Activated naive CD8-positive, alpha-beta T cell treated with anti-CD3 and anti-CD28 coated beads, Interleukin-2, amount 10 ng/mL, durations not matched to agents 7 days and 5 days (primary cell): ENCODE data around the gene PLS3. TPM values are rescaled to one million over a fixed set of nuclear protein-coding genes. Genes with fewer than 3 reads are reported as not detected.
"Not testable (repeated sequence)": the region's sequence is repeated elsewhere in the genome, so short reads cannot be mapped to it uniquely, and the experiment has no call there.

Experiments
- ATAC-seq: fragments of 150-1000 bp; cut with Tn5 transposase; one replicate; pipeline ENCODE4 v1.10.0; 2021; ENCODE audit warnings: low read depth, moderate library complexity
- POLR2A ChIA-PET: fragments of 350-600 bp; sonication (Branson Sonifier 250); formaldehyde crosslinking; loops from one replicate; lab custom pipeline; 2021; ENCODE audit warnings: antibody characterized with exemption; lab: Charles Lee
- DNase-seq: peaks from one replicate; pipeline ENCODE4 v3.0.0; 2021
- H3K27ac Mint-ChIP-seq: one replicate; pipeline ENCODE4 v1.8.0; 2022; ENCODE audit warnings: mild to moderate bottlenecking, mixed read lengths
- H3K27me3 Mint-ChIP-seq: one replicate; pipeline ENCODE4 v1.8.0; 2022; ENCODE audit warnings: mild to moderate bottlenecking, moderate library complexity, mixed read lengths
- H3K36me3 Mint-ChIP-seq: one replicate; pipeline ENCODE4 v1.8.0; 2021; ENCODE audit warnings: mild to moderate bottlenecking, mixed read lengths
- H3K4me1 Mint-ChIP-seq: one replicate; pipeline ENCODE4 v1.8.0; 2021; ENCODE audit warnings: mixed read lengths
- H3K4me3 Mint-ChIP-seq: one replicate; pipeline ENCODE4 v1.8.0; 2022; ENCODE audit warnings: mild to moderate bottlenecking, moderate library complexity, mixed read lengths
- H3K9me3 Mint-ChIP-seq: one replicate; pipeline ENCODE4 v1.8.0; 2021; ENCODE audit warnings: mixed read lengths
- total RNA-seq, 2 experiments: library from RNA; stranded (reverse); gene quantifications; one replicate each; pipeline ENCODE4 v1.2.3, GENCODE V29; 2021

Gene PLS3
- total RNA-seq, 2 experiments from 2014 or later = 0.53 TPM; not detected in 1

DNA sequence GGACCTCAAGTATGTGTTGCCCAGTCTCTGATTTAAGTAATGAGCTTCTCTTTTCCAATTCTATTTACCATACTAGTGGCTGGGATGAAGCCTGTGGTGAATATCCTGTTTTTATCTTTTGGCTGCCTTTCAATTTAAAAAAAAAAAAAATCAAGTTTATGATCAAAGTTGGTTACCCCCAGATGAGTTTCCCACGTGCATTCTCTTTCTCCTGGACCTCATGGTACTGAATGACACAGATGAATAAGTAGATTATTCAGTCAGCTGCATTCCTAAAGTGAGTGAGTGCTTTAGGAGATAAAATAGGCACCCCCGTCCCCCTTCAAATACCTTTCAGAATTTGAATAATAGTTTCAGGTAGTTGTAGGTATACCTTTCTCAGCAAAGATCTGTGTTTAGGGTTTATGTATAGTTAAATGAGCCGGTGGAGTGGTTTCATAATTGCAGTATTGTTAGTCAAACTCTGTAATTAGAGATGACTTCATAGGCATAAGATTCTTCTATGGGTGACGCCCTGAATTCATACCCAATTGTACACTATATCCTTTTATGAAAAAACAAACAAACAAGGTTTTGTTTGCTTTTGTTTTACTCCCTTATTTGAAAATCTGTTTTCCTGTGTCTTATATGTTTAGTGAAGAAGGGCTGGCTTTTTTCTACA is 41.9 kb downstream of the PLS3 start:
- ATAC-seq (no peak), DNase-seq (no peak)
- Mint-ChIP-seq H3K27me3 (no peaks in the 10 kb centered on the region), H3K9me3 (no peaks in the 10 kb centered on the region), H3K4me1 (no peaks in the 10 kb centered on the region), H3K27ac (no peak overlapping the region), H3K4me3 (no peak overlapping the region), H3K36me3 (no peaks in the 10 kb centered on the region)
- POLR2A ChIA-PET = no interaction called here

GRCh38 chrX:115603534-115604074 is 42.6 kb downstream of the PLS3 start:
- DNase-seq (no peak), ATAC-seq (no peak)
- Mint-ChIP-seq H3K4me1 (no peaks in the 10 kb centered on the region), H3K9me3 (no peaks in the 10 kb centered on the region), H3K36me3 (no peaks in the 10 kb centered on the region), H3K27me3 (no peaks in the 10 kb centered on the region), H3K4me3 (no peak overlapping the region), H3K27ac (no peak overlapping the region)
- POLR2A ChIA-PET = no interaction called here

DNA sequence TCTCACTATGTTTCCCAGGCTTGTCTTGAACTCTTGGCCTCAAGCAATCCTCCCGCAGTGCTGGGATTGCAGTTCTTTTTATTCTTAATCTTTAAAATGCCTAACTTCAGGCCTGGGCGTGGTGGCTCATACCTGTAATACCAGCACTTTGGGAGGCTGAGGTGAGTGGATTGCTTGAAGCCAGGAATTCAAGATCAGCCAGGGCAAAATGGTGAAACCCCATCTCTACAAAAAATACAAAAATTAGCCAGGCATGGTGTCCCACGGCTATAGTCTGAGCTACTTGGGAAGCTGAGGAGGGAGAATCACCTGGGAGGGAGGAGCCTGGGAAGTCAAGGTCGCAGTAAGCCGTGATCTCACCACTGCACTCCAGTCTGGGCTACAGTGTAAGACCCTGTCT is 45.9 kb downstream of the PLS3 start:
- Mint-ChIP-seq H3K4me3 (no peak overlapping the region), H3K9me3 (no peaks in the 10 kb centered on the region), H3K27ac (no peak overlapping the region), H3K27me3 (no peaks in the 10 kb centered on the region), H3K4me1 (no peaks in the 10 kb centered on the region), H3K36me3 (no peaks in the 10 kb centered on the region)
- no peak for DNase-seq
- POLR2A ChIA-PET = no interaction called here
- ATAC-seq = no peak

DNA sequence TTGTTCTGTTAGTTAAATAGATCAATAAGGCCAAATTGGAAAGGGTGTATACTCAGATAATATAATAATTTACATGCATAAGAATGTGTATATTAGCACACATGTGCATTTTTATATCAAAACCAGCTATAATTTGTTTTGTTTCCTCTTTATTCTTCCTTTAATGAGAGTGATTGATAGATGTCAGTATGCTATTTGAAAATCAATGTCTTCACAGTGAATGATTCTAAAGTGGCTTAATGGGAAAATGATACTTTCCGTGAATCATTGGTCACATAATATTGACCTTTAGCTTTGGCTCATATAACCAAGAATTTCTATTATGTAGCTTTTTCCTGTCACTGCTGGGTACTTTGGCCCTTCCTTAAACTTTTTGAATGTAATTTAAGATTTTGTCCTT is 48.6 kb downstream of the PLS3 start:
- Mint-ChIP-seq H3K27me3 (no peaks in the 10 kb centered on the region), H3K4me1 (no peaks in the 10 kb centered on the region), H3K27ac (no peak overlapping the region), H3K36me3 (no peaks in the 10 kb centered on the region), H3K9me3 (no peaks in the 10 kb centered on the region), H3K4me3 (no peak overlapping the region)
- ATAC-seq (no peak), DNase-seq (no peak)
- POLR2A ChIA-PET = no interaction called here

- DNase-seq (no peak), ATAC-seq (no peak)
- Mint-ChIP-seq H3K27ac (no peak overlapping the region), H3K4me3 (no peak overlapping the region), H3K36me3 (no peaks in the 10 kb centered on the region), H3K27me3 (no peaks in the 10 kb centered on the region), H3K4me1 (no peaks in the 10 kb centered on the region), H3K9me3 (no peaks in the 10 kb centered on the region)
- POLR2A ChIA-PET = no interaction called here
Measured at GRCh38 chrX:115616943-115617563, 56.1 kb downstream of the PLS3 start.

GRCh38 chrX:115622534-115622933 is 61.6 kb downstream of the PLS3 start:
- POLR2A ChIA-PET = no interaction called here
- Mint-ChIP-seq H3K36me3 (no peaks in the 10 kb centered on the region), H3K27ac (no peak overlapping the region), H3K4me1 (no peaks in the 10 kb centered on the region), H3K9me3 (no peaks in the 10 kb centered on the region), H3K4me3 (no peak overlapping the region), H3K27me3 (no peaks in the 10 kb centered on the region)
- no peak for ATAC-seq
- no peak for DNase-seq

GRCh38 chrX:115624916-115625315 is 63.9 kb downstream of the PLS3 start:
- H3K4me1 Mint-ChIP-seq = no peaks in the 10 kb centered on the region
- POLR2A ChIA-PET = no interaction called here
- ATAC-seq (no peak), DNase-seq (no peak)
- no peak overlapping the region for H3K27ac Mint-ChIP-seq
- no peak overlapping the region for H3K4me3 Mint-ChIP-seq
- no peaks in the 10 kb centered on the region for H3K27me3 Mint-ChIP-seq
- H3K9me3 Mint-ChIP-seq = no peaks in the 10 kb centered on the region
- no peaks in the 10 kb centered on the region for H3K36me3 Mint-ChIP-seq

DNA sequence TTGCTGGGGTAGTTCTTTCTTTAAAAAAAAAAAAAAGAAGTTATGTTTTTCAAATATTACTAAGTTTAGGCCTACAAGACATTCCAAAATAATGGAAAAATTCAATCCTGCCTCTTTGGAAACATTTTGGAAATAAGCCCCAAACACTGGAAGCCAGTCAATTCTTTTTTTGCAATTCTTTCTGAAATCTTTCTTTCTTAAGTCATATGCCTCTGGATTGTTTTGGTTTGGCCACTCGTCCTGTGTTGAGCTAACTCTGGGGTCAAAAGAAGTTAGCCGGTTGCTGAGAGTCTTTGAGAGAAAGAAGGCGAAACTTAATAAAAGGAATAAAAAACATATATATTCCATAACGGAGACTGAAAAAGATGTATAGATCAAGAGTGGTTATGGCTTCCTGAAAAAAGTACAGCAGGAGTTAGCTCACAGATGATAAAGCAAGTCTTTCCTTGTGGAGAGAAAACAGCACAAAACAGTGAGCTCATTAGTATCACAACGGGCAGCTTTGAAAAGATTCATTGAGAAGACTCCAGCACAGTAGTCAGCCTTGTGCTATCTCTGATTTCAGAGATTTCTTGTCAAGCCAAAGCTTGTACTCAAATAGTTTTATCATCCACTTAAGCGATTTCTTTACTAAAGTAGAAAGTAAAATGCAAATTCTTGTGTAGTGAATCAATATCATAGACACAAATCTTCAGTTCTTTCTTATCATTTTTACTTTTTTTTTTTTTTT is 64.8 kb downstream of the PLS3 start:
- POLR2A ChIA-PET = no interaction called here
- Mint-ChIP-seq H3K4me3 (no peak overlapping the region), H3K36me3 (no peaks in the 10 kb centered on the region), H3K9me3 (no peaks in the 10 kb centered on the region), H3K27ac (no peak overlapping the region), H3K27me3 (no peaks in the 10 kb centered on the region), H3K4me1 (no peaks in the 10 kb centered on the region)
- DNase-seq (no peak), ATAC-seq (no peak)

- Mint-ChIP-seq H3K4me1 (no peaks in the 10 kb centered on the region), H3K27me3 (no peaks in the 10 kb centered on the region), H3K4me3 (no peak overlapping the region), H3K27ac (no peak overlapping the region), H3K9me3 (no peaks in the 10 kb centered on the region), H3K36me3 (no peaks in the 10 kb centered on the region)
- POLR2A ChIA-PET = no interaction called here
- ATAC-seq = no peak
- no peak for DNase-seq
Measured at GRCh38 chrX:115630204-115630603, 69.2 kb downstream of the PLS3 start.

GRCh38 chrX:115632455-115632854 is 71.5 kb downstream of the PLS3 start:
- POLR2A ChIA-PET = no interaction called here
- Mint-ChIP-seq H3K4me3 (no peak overlapping the region), H3K4me1 (no peaks in the 10 kb centered on the region), H3K36me3 (no peaks in the 10 kb centered on the region), H3K27me3 (no peaks in the 10 kb centered on the region), H3K9me3 (no peaks in the 10 kb centered on the region), H3K27ac (no peak overlapping the region)
- ATAC-seq (no peak), DNase-seq (no peak)

GRCh38 chrX:115633397-115633796 is 72.4 kb downstream of the PLS3 start:
- H3K4me1 Mint-ChIP-seq, DNase-seq, H3K36me3 Mint-ChIP-seq, ATAC-seq, H3K4me3 Mint-ChIP-seq, H3K27ac Mint-ChIP-seq, H3K9me3 Mint-ChIP-seq, H3K27me3 Mint-ChIP-seq, POLR2A ChIA-PET: not testable (repeated sequence)

DNA sequence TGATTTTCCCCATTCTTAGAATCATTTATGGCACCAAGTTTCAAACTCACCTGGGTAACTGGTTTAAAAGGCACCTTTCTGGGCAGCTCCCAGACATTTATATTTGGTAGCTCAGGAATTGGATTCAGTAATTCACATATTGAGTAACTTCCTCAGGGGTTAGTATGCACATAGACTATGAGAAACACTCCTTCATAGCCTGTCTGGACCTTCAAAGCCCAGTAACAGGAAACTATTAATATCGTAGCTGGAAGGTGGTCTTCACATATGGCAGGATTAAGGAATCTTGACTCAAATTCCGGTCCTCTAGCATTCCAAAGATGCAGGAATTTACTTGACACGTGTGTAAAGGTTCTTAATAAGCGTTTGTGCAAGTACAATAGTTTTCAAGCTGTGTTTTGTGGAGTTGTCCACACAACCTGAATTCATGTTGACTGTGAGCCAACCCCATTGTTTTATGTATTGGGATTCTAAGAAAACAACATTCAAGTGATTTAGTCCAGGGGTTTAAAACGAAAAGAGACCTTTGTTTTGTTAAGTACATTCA is 78.4 kb downstream of the PLS3 start:
- no peak overlapping the region for H3K27ac Mint-ChIP-seq
- H3K36me3 Mint-ChIP-seq = no peaks in the 10 kb centered on the region
- H3K4me1 Mint-ChIP-seq = no peaks in the 10 kb centered on the region
- H3K9me3 Mint-ChIP-seq = no peaks in the 10 kb centered on the region
- H3K4me3 Mint-ChIP-seq = no peak overlapping the region
- DNase-seq (no peak), ATAC-seq (no peak)
- POLR2A ChIA-PET = no interaction called here
- H3K27me3 Mint-ChIP-seq = no peaks in the 10 kb centered on the region

DNA sequence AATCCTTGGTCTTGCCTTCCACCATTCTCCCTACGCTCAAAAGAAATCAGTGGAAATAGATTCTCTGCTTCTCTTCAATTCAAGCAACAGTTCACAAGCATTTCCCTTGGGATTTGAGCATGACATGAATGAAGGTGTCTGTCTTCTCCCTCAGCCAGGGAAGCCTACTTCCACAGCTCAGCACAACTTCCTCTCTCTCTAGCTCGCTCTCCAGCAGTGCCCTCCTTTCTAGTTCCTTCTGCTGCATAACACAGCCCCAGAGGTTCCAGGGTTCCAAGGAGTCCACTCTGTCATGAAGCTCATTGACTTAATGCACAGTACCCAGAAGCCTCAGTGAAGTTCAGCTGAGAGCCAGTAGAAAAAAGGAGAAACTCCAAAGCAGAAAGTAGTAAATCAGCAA is 81.3 kb downstream of the PLS3 start:
- no peaks in the 10 kb centered on the region for H3K36me3 Mint-ChIP-seq
- no peaks in the 10 kb centered on the region for H3K27me3 Mint-ChIP-seq
- no peak overlapping the region for H3K4me3 Mint-ChIP-seq
- H3K27ac Mint-ChIP-seq = no peak overlapping the region
- no peaks in the 10 kb centered on the region for H3K9me3 Mint-ChIP-seq
- POLR2A ChIA-PET = no interaction called here
- H3K4me1 Mint-ChIP-seq = no peaks in the 10 kb centered on the region
- DNase-seq = no peak
- ATAC-seq = no peak
